Endothelial cell of umbilical vein (primary cell): ENCODE measurements around the gene AKAP13. TPM values are rescaled to one million over a fixed set of nuclear protein-coding genes. Genes with fewer than 3 reads are reported as not detected.

Experiments used
- BruUV-seq: library from RNA; stranded (reverse); fragments of 400-500 nt; replicated peaks from 2 replicates; lab custom pipeline; 2021; lab: Mats Ljungman, UMichigan
- CTCF ChIA-PET: fragments of 300-600, 350-600 bp; sonication (Branson Sonifier 250); formaldehyde crosslinking; loops from one replicate; lab custom pipeline; 2021; ENCODE audit warnings: antibody characterized with exemption, inconsistent platforms; lab: Charles Lee
- POLR2A ChIA-PET: fragments of 300-600, 350-600 bp; sonication (Branson Sonifier 250); formaldehyde crosslinking; loops from one replicate; lab custom pipeline; 2021; ENCODE audit warnings: antibody characterized with exemption, inconsistent platforms; lab: Charles Lee
- DNase-seq: peaks from one replicate; pipeline ENCODE4 v3.0.0-alpha.2; 2011; ENCODE audit warnings: low read depth, low spot score
- FAIRE-seq: peaks from 2 replicates; lab custom pipeline; 2011; peaks lifted over from hg19 to GRCh38; lab: Jason Lieb, UNC
- H2AFZ ChIP-seq: 2 replicates; pipeline ENCODE4 v1.6.0; 2012; ENCODE audit warnings: low read depth, low read length, control low read depth, inconsistent platforms
- H3K27ac ChIP-seq: 2 replicates; pipeline ENCODE4 v1.5.1; 2011; ENCODE audit warnings: low read depth, mild to moderate bottlenecking, control low read depth, low read length, moderate library complexity; ENCODE audit not compliant: insufficient read depth
- H3K27me3 ChIP-seq, 2 experiments: 2 replicates each; pipeline versions ENCODE4 v1.6.0 to v1.6.1; 2011; ENCODE audit warnings: low read length in 2 of 2, mixed read lengths in 1 of 2; ENCODE audit not compliant: control insufficient read depth in 2 of 2, insufficient read depth in 2 of 2
- H3K36me3 ChIP-seq, 2 experiments: 2 replicates in 1 of 2; 3 replicates in 1 of 2; pipeline ENCODE4 v1.5.1; 2011; ENCODE audit warnings: low read length in 2 of 2, mild to moderate bottlenecking in 1 of 2, moderate library complexity in 1 of 2; ENCODE audit not compliant: control insufficient read depth in 2 of 2, insufficient read depth in 2 of 2; ENCODE audit errors: extremely low read depth in 1 of 2
- H3K4me1 ChIP-seq: 3 replicates; pipeline ENCODE4 v1.5.1; 2011; ENCODE audit warnings: mild to moderate bottlenecking, low read length; ENCODE audit not compliant: control insufficient read depth, insufficient read depth; ENCODE audit errors: extremely low read depth
- H3K4me2 ChIP-seq: 2 replicates; pipeline ENCODE4 v1.6.1; 2011; ENCODE audit warnings: low read length, control low read depth, mixed read lengths; ENCODE audit not compliant: insufficient read depth
- H3K4me3 ChIP-seq, 3 experiments: fragments of 200-600 bp in 1 of 3; sonication (generic), shearing (Covaris generic) in 1 of 3; replicated peaks in 1 of 3; 2 replicates each; pipeline ENCODE4 v1.5.1; 2011 to 2016; ENCODE audit warnings: control low read depth in 3 of 3, low read length in 3 of 3, mild to moderate bottlenecking in 2 of 3, inconsistent platforms in 1 of 3, low read depth in 1 of 3, moderate library complexity in 1 of 3; ENCODE audit not compliant: insufficient read depth in 1 of 3
- H3K79me2 ChIP-seq: 2 replicates; pipeline ENCODE4 v1.6.0; 2012; ENCODE audit warnings: low read length, inconsistent platforms; ENCODE audit not compliant: control insufficient read depth, insufficient read depth
- H3K9ac ChIP-seq: replicated peaks from 2 replicates; pipeline ENCODE3; 2011; ENCODE audit warnings: low read length, control low read depth; ENCODE audit not compliant: insufficient read depth; ENCODE audit errors: extremely low read depth
- H3K9me1 ChIP-seq: replicated peaks from 3 replicates; pipeline ENCODE4 v1.6.0; 2011; ENCODE audit warnings: mild to moderate bottlenecking, low read length; ENCODE audit not compliant: control insufficient read depth, insufficient read depth; ENCODE audit errors: extremely low read depth
- H3K9me3 ChIP-seq: replicated peaks from 2 replicates; pipeline ENCODE4 v1.5.1; 2012; ENCODE audit warnings: low read length, inconsistent platforms; ENCODE audit not compliant: control insufficient read depth, insufficient read depth
- H4K20me1 ChIP-seq: replicated peaks from 2 replicates; pipeline ENCODE3; 2011; ENCODE audit warnings: mild to moderate bottlenecking, low read length; ENCODE audit not compliant: control insufficient read depth, insufficient read depth; ENCODE audit errors: extremely low read depth
- CTCF ChIP-seq, 2 donors: IDR thresholded peaks; 1 replicate in 1 of 2; 2 replicates in 1 of 2; pipeline ENCODE4 v1.5.1; 2011; ENCODE audit warnings: low read length in 2 of 2, mild to moderate bottlenecking in 2 of 2, moderate library complexity in 2 of 2, control low read depth in 1 of 2, inconsistent platforms in 1 of 2, low read depth in 1 of 2; ENCODE audit not compliant: insufficient read depth in 1 of 2; ENCODE audit errors: extremely low read depth in 1 of 2
- EZH2 ChIP-seq: IDR thresholded peaks from 2 replicates; pipeline ENCODE4 v1.6.1; 2012; ENCODE audit warnings: borderline replicate concordance, low read depth, mild to moderate bottlenecking, moderate library complexity, low read length, inconsistent platforms; ENCODE audit not compliant: severe bottlenecking
- FOS ChIP-seq: IDR thresholded peaks from 2 replicates; pipeline ENCODE4 v1.6.1; 2011; ENCODE audit warnings: mild to moderate bottlenecking, low read length, moderate library complexity, borderline replicate concordance; ENCODE audit not compliant: insufficient read depth
- JUN ChIP-seq: IDR thresholded peaks from 2 replicates; pipeline ENCODE4 v1.6.1; 2011; ENCODE audit warnings: borderline replicate concordance, low read depth; ENCODE audit not compliant: insufficient read length, insufficient read depth
- MAX ChIP-seq: IDR thresholded peaks from 2 replicates; pipeline ENCODE4 v1.6.1; 2011; ENCODE audit not compliant: insufficient read depth, insufficient read length
- MYC ChIP-seq: IDR thresholded peaks from one replicate; pipeline ENCODE4 v1.6.1; 2011; ENCODE audit warnings: mild to moderate bottlenecking, low read depth, low read length
- POLR2A ChIP-seq: IDR thresholded peaks from 2 replicates; pipeline ENCODE4 v1.6.1; 2012; ENCODE audit warnings: low read depth, mild to moderate bottlenecking, control low read depth, low read length
- POLR2AphosphoS5 ChIP-seq: IDR thresholded peaks from 2 replicates; pipeline ENCODE4 v1.6.1; 2012; ENCODE audit warnings: low read depth, mild to moderate bottlenecking, control low read depth, low read length, moderate library complexity; ENCODE audit not compliant: insufficient read depth
- dilution Hi-C: fragments of 300-500 bp; cut with MboI; formaldehyde crosslinking; loops from one replicate; pipeline ENCODE4 v1.15.0; 2019; ENCODE audit warnings: low sequenced_read_pairs; ENCODE audit not compliant: extremely low pct_ligation_motif_present
- intact Hi-C: fragments of 100-400 bp; cut with micrococcal nuclease; formaldehyde crosslinking; loops from one replicate; pipeline ENCODE4 v1.10.0; 2022
- polyA plus RNA-seq, 4 experiments: library from polyadenylated mRNA; depleted of rRNA in 3 of 4; stranded (reverse) in 3 of 4; unstranded in 1 of 4; fragments of >200 nt; gene quantifications; 2 replicates each; pipeline versions ENCODE4 v1.2.1 to v1.2.3, GENCODE V29; 2011 to 2012; ENCODE audit warnings: missing spikeins in 1 of 4
- total RNA-seq: library from RNA; stranded (reverse); gene quantifications from 2 replicates; pipeline ENCODE4 v1.2.3, GENCODE V29; 2021

AKAP13 gene
- total and polyA plus RNA-seq, 2 donors (not counting 3 experiments of a cell fraction or from before 2014, with no cell fraction given): 22.8 to 87.8 TPM

- H3K4me2 ChIP-seq: no peak overlapping the region
- H3K9me3 ChIP-seq: no peaks in the 10 kb centered on the region
- POLR2A ChIA-PET: no interaction called here
- TF ChIP-seq POLR2AphosphoS5 (no peak), JUN (no peak), EZH2 (no peak), POLR2A (no peak), FOS (no peak), MAX (no peak), CTCF (IDR thresholded peaks at IDR 0.05; ENCODE audit: extremely low read depth in 1 of 2, insufficient read depth in 1 of 2, low read depth in 1 of 2, low read length in 2 of 2) (no peak), MYC (no peak)
- no peak overlapping the region for H2AFZ ChIP-seq
- dilution Hi-C loops (no loop called here), intact Hi-C loops (no loop called here)
- peaks cover 3 to 6% of the 10 kb centered on the region in 2 experiments for H3K36me3 ChIP-seq
- H3K4me3 ChIP-seq: no peak overlapping the region
- H3K27me3 ChIP-seq: no peaks in the 10 kb centered on the region
- H3K9me1 ChIP-seq: no peaks in the 10 kb centered on the region
- no peak for DNase-seq
- no peaks in the 10 kb centered on the region for H3K79me2 ChIP-seq
- no peak for FAIRE-seq
- CTCF ChIA-PET: interaction anchor here (1.2 to 1.5 kb wide), 2 partner anchors 16 to 99 kb away, joined by 3 to 7 read pairs; no protein-coding TSS in a partner anchor
- peaks cover 32% of the 10 kb centered on the region for H3K4me1 ChIP-seq
- H3K27ac ChIP-seq: no peak overlapping the region
- H3K9ac ChIP-seq: no peak overlapping the region
- H4K20me1 ChIP-seq: no peaks in the 10 kb centered on the region
- no TSS peak for BruUV-seq
Observed at GRCh38 chr15:85691350-85692240, 311.2 kb downstream of the AKAP13 start.
